ENCODE data around the gene CFAP119. TPM values are rescaled to one million over a fixed set of nuclear protein-coding genes. Genes with fewer than 3 reads are reported as not detected.

CFAP119 gene
- total RNA-seq, 4 donors from 2014 or later = 0.42 to 2.9 (median 1.4) TPM

- peak overlapping the region; percentile 77 to 99 (median 98) for H3K4me3 ChIP-seq
- WGBS = 45% methylated on average over 11 of the region's 11 CpGs
- H3K4me1 ChIP-seq = peaks cover 19 to 39% (median 29%) of the 10 kb centered on the region in 4 donors
- intact Hi-C loops (cut with DNase I) = loop anchor here (2.0 kb wide), 1 partner anchor 17 kb away; no protein-coding TSS in a partner anchor
- H3K27me3 ChIP-seq = no peaks in the 10 kb centered on the region
- TF ChIP-seq CTCF (IDR thresholded peaks at IDR 0.05) = no peak
- no peak for TF ChIP-seq EP300 (IDR thresholded peaks at IDR 0.05)
- no peak for TF ChIP-seq POLR2A (IDR thresholded peaks at IDR 0.05; ENCODE audit: low read depth)
- no peak for TF ChIP-seq POLR2AphosphoS5 (IDR thresholded peaks at IDR 0.05)
- H3K36me3 ChIP-seq = peaks cover 14 to 24% (median 17%) of the 10 kb centered on the region in 4 donors
- DNase-seq (ENCODE audit: extremely low spot score) = no peak
- H3K27ac ChIP-seq (replicated peaks in 1 of 4) = peak overlapping the region; percentile 91 to 97 (median 94)
- no peaks in the 10 kb centered on the region for H3K9me3 ChIP-seq
Observed at GRCh38 chr16:30787613-30788378, 25.9 kb upstream of the CFAP119 start.

- Histone ChIP-seq H3K27me3 (no peaks in the 10 kb centered on the region), H3K9me3 (no peaks in the 10 kb centered on the region), H3K36me3 (peaks cover 20 to 31% (median 24%) of the 10 kb centered on the region in 4 donors), H3K4me3 (peak within 1 kb of the TSS; percentile 77 to 99 (median 98)), H3K4me1 (peaks cover 19 to 39% (median 29%) of the 10 kb centered on the region in 4 donors), H3K27ac (replicated peaks in 1 of 4) (peak within 1 kb of the TSS; percentile 91 to 97 (median 94))
- intact Hi-C loops (cut with DNase I) = loop anchor here (2.0 kb wide), 1 partner anchor 18 kb away; no protein-coding TSS in a partner anchor
- no peak for DNase-seq (ENCODE audit: extremely low spot score)
- peak; percentile 43 to 63 for TF ChIP-seq POLR2AphosphoS5 (IDR thresholded peaks at IDR 0.05)
- TF ChIP-seq EP300 (IDR thresholded peaks at IDR 0.05) = no peak
- TF ChIP-seq POLR2A (IDR thresholded peaks at IDR 0.05; ENCODE audit: low read depth) = no peak
- no peak for TF ChIP-seq CTCF (IDR thresholded peaks at IDR 0.05)
- 0% methylated on average over 15 of the region's 37 CpGs for WGBS
Observed at GRCh38 chr16:30786936-30787612, 25.2 kb upstream of the CFAP119 start, which contains the start of gene ZNF629. Gene ZNF629, minus strand, starts transcription at chr16:30787205. Its CDS starts 2,723 bp downstream, at chr16:30784482.

GRCh38 chr16:30786115-30786935, 24.5 kb upstream of the CFAP119 start:
- TF ChIP-seq POLR2A (IDR thresholded peaks at IDR 0.05; ENCODE audit: low read depth) = no peak
- no peak for DNase-seq (ENCODE audit: extremely low spot score)
- 12% methylated on average over 9 of the region's 57 CpGs for WGBS
- intact Hi-C loops (cut with DNase I) = loop anchor here (2.0 kb wide), 1 partner anchor 18 kb away; no protein-coding TSS in a partner anchor
- Histone ChIP-seq H3K27me3 (no peaks in the 10 kb centered on the region), H3K4me3 (peak overlapping the region; percentile 77 to 99 (median 98)), H3K9me3 (no peaks in the 10 kb centered on the region), H3K36me3 (peaks cover 20 to 39% (median 32%) of the 10 kb centered on the region in 4 donors), H3K27ac (replicated peaks in 1 of 4) (peak overlapping the region; percentile 91 to 97 (median 94)), H3K4me1 (peaks cover 19 to 39% (median 29%) of the 10 kb centered on the region in 4 donors)

GRCh38 chr16:30785126-30786106, 23.6 kb upstream of the CFAP119 start:
- Histone ChIP-seq H3K4me1 (peaks cover 19 to 39% (median 29%) of the 10 kb centered on the region in 4 donors), H3K9me3 (no peaks in the 10 kb centered on the region), H3K27ac (replicated peaks in 1 of 4) (peak overlapping the region; percentile 91 to 97 (median 94)), H3K4me3 (peak overlapping the region; percentile 77 to 99 (median 98)), H3K27me3 (no peaks in the 10 kb centered on the region), H3K36me3 (peaks cover 20 to 42% (median 38%) of the 10 kb centered on the region in 4 donors)
- intact Hi-C loops (cut with DNase I) = loop anchor here (2.0 kb wide), 1 partner anchor 19 kb away; no protein-coding TSS in a partner anchor
- DNase-seq (ENCODE audit: extremely low spot score) = no peak
- TF ChIP-seq POLR2A (IDR thresholded peaks at IDR 0.05; ENCODE audit: low read depth) (no peak), EP300 (IDR thresholded peaks at IDR 0.05) (no peak), POLR2AphosphoS5 (IDR thresholded peaks at IDR 0.05) (no peak), CTCF (IDR thresholded peaks at IDR 0.05) (no peak)
- 69% methylated on average over 7 of the region's 7 CpGs for WGBS

Measured in esophagus muscularis mucosa (tissue), 4 donors.